ENCODE data around the gene CACNA2D4.

DNA sequence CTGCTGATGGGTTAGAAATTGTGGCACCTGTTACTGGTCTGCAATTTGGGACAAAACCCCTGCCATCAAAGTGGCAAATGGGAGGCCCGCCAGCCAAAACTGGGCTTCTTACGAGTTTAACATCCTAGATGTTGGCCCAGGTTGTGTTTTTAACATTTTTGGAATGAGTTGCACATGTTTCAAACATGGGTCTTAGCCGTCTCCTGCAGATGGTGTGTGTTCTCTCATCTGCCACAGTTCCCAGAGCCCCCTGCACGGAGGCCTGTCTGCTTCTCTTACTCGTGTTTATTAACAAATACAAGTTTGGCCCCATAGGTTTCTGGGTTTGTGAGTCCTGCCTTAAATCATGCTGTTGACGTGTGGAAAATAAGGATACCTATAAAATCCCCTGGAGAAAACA, 46.5 kb downstream of the CACNA2D4 start:
- TF ChIP-seq, protein P1, sequence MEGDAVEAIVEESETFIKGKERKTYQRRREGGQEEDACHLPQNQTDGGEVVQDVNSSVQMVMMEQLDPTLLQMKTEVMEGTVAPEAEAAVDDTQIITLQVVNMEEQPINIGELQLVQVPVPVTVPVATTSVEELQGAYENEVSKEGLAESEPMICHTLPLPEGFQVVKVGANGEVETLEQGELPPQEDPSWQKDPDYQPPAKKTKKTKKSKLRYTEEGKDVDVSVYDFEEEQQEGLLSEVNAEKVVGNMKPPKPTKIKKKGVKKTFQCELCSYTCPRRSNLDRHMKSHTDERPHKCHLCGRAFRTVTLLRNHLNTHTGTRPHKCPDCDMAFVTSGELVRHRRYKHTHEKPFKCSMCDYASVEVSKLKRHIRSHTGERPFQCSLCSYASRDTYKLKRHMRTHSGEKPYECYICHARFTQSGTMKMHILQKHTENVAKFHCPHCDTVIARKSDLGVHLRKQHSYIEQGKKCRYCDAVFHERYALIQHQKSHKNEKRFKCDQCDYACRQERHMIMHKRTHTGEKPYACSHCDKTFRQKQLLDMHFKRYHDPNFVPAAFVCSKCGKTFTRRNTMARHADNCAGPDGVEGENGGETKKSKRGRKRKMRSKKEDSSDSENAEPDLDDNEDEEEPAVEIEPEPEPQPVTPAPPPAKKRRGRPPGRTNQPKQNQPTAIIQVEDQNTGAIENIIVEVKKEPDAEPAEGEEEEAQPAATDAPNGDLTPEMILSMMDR (IDR thresholded peaks at IDR 0.05; ENCODE audit: extremely low read depth in 1 of 2, insufficient read depth in 1 of 2, low read depth in 1 of 2, low read length in 2 of 2) = no peak
- TF ChIP-seq POLR2A (IDR thresholded peaks at IDR 0.05; ENCODE audit: low read depth, low read length) = no peak
- no peak for TF ChIP-seq EZH2 (IDR thresholded peaks at IDR 0.05; ENCODE audit: borderline replicate concordance, low read depth, low read length, severe bottlenecking)
- TF ChIP-seq POLR2AphosphoS5 (IDR thresholded peaks at IDR 0.05; ENCODE audit: insufficient read depth, low read depth, low read length) = no peak
- TF ChIP-seq MYC (IDR thresholded peaks at IDR 0.05; ENCODE audit: low read depth, low read length) = no peak

All from endothelial cell of umbilical vein (primary cell).